Stomach (tissue), 9 donors: ENCODE data around the gene MAP3K13. TPM values are rescaled to one million over a fixed set of nuclear protein-coding genes. Genes with fewer than 3 reads are reported as not detected.

ENCODE experiments used
- DNase-seq, 2 donors: peaks; one replicate each; pipeline versions ENCODE4 v3.0.0 to v3.0.0-alpha.2; 2013 to 2019
- H3K27ac ChIP-seq, 5 donors: fragments of 200-600 bp in 4 of 5; sonication (generic) in 4 of 5; one replicate each; pipeline ENCODE4 v1.5.1; 2013 to 2019; ENCODE audit warnings: mild to moderate bottlenecking in 1 of 5, moderate library complexity in 1 of 5
- H3K27me3 ChIP-seq, 3 donors: fragments of 200-600 bp; sonication (generic); one replicate each; pipeline ENCODE4 v1.5.1; 2017 to 2019; ENCODE audit warnings: mixed run types in 1 of 3
- H3K36me3 ChIP-seq, 4 donors: fragments of 200-600 bp; sonication (generic); 1 replicate in 3 of 4; 2 replicates in 1 of 4; pipeline ENCODE4 v1.5.1; 2016 to 2019
- H3K4me1 ChIP-seq, 4 donors: fragments of 200-600 bp; sonication (generic); one replicate each; pipeline ENCODE4 v1.5.1; 2016 to 2019
- H3K4me3 ChIP-seq, 4 donors: fragments of 200-600 bp; sonication (generic) in 3 of 4; one replicate each; pipeline ENCODE4 v1.5.1; 2016 to 2019; ENCODE audit warnings: mild to moderate bottlenecking in 1 of 4
- H3K9me3 ChIP-seq, 4 donors: fragments of 200-600 bp; sonication (generic); one replicate each; pipeline ENCODE4 v1.5.1; 2016 to 2019
- CTCF ChIP-seq, 7 experiments: fragments of 450-650 bp in 4 of 7; fragments of 200-600 bp in 3 of 7; sonication (generic) in 3 of 7; IDR thresholded peaks; one replicate each; pipeline ENCODE4 v1.5.1; 2016 to 2019; ENCODE audit warnings: antibody characterized with exemption in 7 of 7, control low read depth in 2 of 7, mild to moderate bottlenecking in 1 of 7
- EP300 ChIP-seq: sonication (generic); formaldehyde crosslinking; IDR thresholded peaks from one replicate; pipeline ENCODE4 v1.6.1; 2017; ENCODE audit warnings: antibody characterized with exemption
- POLR2A ChIP-seq, 4 donors: fragments of 450-650 bp; IDR thresholded peaks; one replicate each; pipeline ENCODE4 v1.6.1; 2016; ENCODE audit warnings: antibody characterized with exemption in 4 of 4, control low read depth in 2 of 4, mild to moderate bottlenecking in 1 of 4, moderate library complexity in 1 of 4
- POLR2AphosphoS5 ChIP-seq, 3 donors: sonication (generic); formaldehyde crosslinking; IDR thresholded peaks; one replicate each; pipeline ENCODE4 v1.6.1; 2016; ENCODE audit warnings: antibody characterized with exemption in 3 of 3
- WGBS, 5 donors: extraction: QIAGEN DNeasy Blood & Tissue Kit in 3 of 5; methylation state at CpG; one replicate each; pipeline versions ENCODE4 v1.1.5 to v1.1.7; 2013 to 2018; 5-methylcytosine and 5-hydroxymethylcytosine counted together
- intact Hi-C: fragments of 100-400 bp; cut with DNase I; formaldehyde crosslinking; loops from one replicate; pipeline ENCODE4 v1.15.1; 2023; ENCODE audit warnings: low total_unique reads
- polyA plus RNA-seq, 3 donors: library from polyadenylated mRNA; stranded (reverse); fragments of 200-250 nt; gene quantifications; one replicate each; pipeline ENCODE4 v1.2.3, GENCODE V29; 2013
- total RNA-seq, 5 donors: library from RNA; depleted of rRNA; stranded (reverse); fragments of >200 nt; gene quantifications; one replicate each; pipeline versions ENCODE4 v1.1.0 to v1.2.3, GENCODE V29; 2014 to 2016
- donor health status: healthy with polysubstance abuse.
- donor health status: Bipolar disorder and iron deficiency.
- donor health status: healthy.

Gene MAP3K13
- total and polyA plus RNA-seq, 8 donors: 11.7 to 315 (median 31.0) TPM

DNA sequence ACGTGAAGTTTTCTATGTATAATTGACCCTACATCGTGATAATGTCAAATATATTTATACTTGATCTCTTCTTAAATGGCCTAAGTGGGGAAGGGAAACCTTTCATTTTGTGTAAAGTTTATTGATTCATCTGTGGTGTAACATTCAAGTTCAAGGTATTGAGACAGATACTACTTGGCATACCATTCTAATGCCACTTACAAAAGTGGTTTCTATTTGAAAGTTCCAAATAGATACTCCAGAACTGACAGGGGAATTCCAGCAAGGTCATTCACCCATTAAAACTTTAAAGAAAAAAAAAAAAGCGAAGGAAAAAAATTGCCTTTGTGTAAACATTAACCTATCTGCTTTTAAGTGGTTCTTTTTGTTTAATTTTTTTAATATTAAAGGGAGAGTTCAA is 45.3 kb upstream of the MAP3K13 start:
- intact Hi-C loops: no loop called here

GRCh38 chr3:185318141-185318540 is 44.8 kb upstream of the MAP3K13 start:
- Histone ChIP-seq H3K36me3 (no peaks in the 10 kb centered on the region), H3K4me3 (no peak overlapping the region), H3K27me3 (no peaks in the 10 kb centered on the region), H3K27ac (no peak overlapping the region), H3K4me1 (peaks cover 0 to 27% (median 11%) of the 10 kb centered on the region in 4 donors), H3K9me3 (no peaks in the 10 kb centered on the region)
- TF ChIP-seq POLR2AphosphoS5 (IDR thresholded peaks at IDR 0.05): no peak
- TF ChIP-seq EP300: no peak
- TF ChIP-seq CTCF (IDR thresholded peaks at IDR 0.05): no peak
- TF ChIP-seq POLR2A (IDR thresholded peaks at IDR 0.05): no peak
- intact Hi-C loops: no loop called here
- DNase-seq: no peak
- WGBS, 5 donors: 20 to 35% (median 21%) methylated on average over 1 of the region's 1 CpG

More for the DNA sequence above, 45.3 kb upstream of the MAP3K13 start:
- H3K4me1 ChIP-seq: peaks cover 0 to 27% (median 11%) of the 10 kb centered on the region in 4 donors
- peak in 1 of 2 donors; percentile 14 for DNase-seq
- H3K27me3 ChIP-seq: no peaks in the 10 kb centered on the region
- no peaks in the 10 kb centered on the region for H3K36me3 ChIP-seq
- WGBS, 5 donors: 17 to 27% (median 23%) methylated on average over 3 of the region's 3 CpGs
- H3K27ac ChIP-seq: peak overlapping the region in 4 of 5 donors; percentile 22 to 72 (median 58)
- H3K4me3 ChIP-seq: no peak overlapping the region
- H3K9me3 ChIP-seq: no peaks in the 10 kb centered on the region
- TF ChIP-seq POLR2AphosphoS5 (IDR thresholded peaks at IDR 0.05): no peak
- TF ChIP-seq EP300: no peak
- no peak for TF ChIP-seq POLR2A (IDR thresholded peaks at IDR 0.05)
- TF ChIP-seq CTCF (IDR thresholded peaks at IDR 0.05): no peak

GRCh38 chr3:185319801-185320200 is 43.1 kb upstream of the MAP3K13 start:
- Histone ChIP-seq H3K4me3 (no peak overlapping the region), H3K4me1 (peaks cover 0 to 27% (median 11%) of the 10 kb centered on the region in 4 donors), H3K36me3 (no peaks in the 10 kb centered on the region), H3K27ac (no peak overlapping the region), H3K27me3 (no peaks in the 10 kb centered on the region), H3K9me3 (no peaks in the 10 kb centered on the region)
- no peak for DNase-seq
- intact Hi-C loops: no loop called here
- 91 to 95% (median 93%) methylated on average over 6 of the region's 6 CpGs for WGBS, 5 donors
- TF ChIP-seq POLR2AphosphoS5 (IDR thresholded peaks at IDR 0.05): no peak
- no peak for TF ChIP-seq EP300
- TF ChIP-seq CTCF (IDR thresholded peaks at IDR 0.05): no peak
- TF ChIP-seq POLR2A (IDR thresholded peaks at IDR 0.05): no peak

GRCh38 chr3:185320949-185321348 is 42.0 kb upstream of the MAP3K13 start:
- intact Hi-C loops: no loop called here
- 93 to 97% (median 97%) methylated on average over 10 of the region's 10 CpGs for WGBS, 5 donors
- no peak for DNase-seq
- H3K36me3 ChIP-seq: no peaks in the 10 kb centered on the region
- H3K27me3 ChIP-seq: no peaks in the 10 kb centered on the region
- TF ChIP-seq EP300 (no peak), POLR2AphosphoS5 (IDR thresholded peaks at IDR 0.05) (no peak), CTCF (IDR thresholded peaks at IDR 0.05) (no peak), POLR2A (IDR thresholded peaks at IDR 0.05) (no peak)
- H3K27ac ChIP-seq: no peak overlapping the region
- H3K4me3 ChIP-seq: no peak overlapping the region
- H3K4me1 ChIP-seq: peaks cover 0 to 31% (median 11%) of the 10 kb centered on the region in 4 donors
- H3K9me3 ChIP-seq: no peaks in the 10 kb centered on the region
